Measurements from ENCODE around the gene SIRPD.

Gene SIRPD

GRCh38 chr20:1489764-1490436, 67.6 kb downstream of the SIRPD start:
- H3K4me3 ChIP-seq (ENCODE audit: low read length), result no peak overlapping the region
- TF ChIP-seq CTCF (conservative IDR thresholded peaks at IDR 0.05; ENCODE audit: low read length), result no peak
- peak; percentile 53 for DNase-seq (ENCODE audit: low read depth)

GRCh38 chr20:1489325-1489724, 68.2 kb downstream of the SIRPD start:
- DNase-seq (ENCODE audit: low read depth), result no peak
- H3K4me3 ChIP-seq (ENCODE audit: low read length), result no peak overlapping the region
- TF ChIP-seq CTCF (conservative IDR thresholded peaks at IDR 0.05; ENCODE audit: low read length), result no peak

- no peak for TF ChIP-seq CTCF (conservative IDR thresholded peaks at IDR 0.05; ENCODE audit: low read length)
- no peak overlapping the region for H3K4me3 ChIP-seq (ENCODE audit: low read length)
- DNase-seq (ENCODE audit: low read depth), result no peak
Measured at GRCh38 chr20:1486566-1486965, 70.9 kb downstream of the SIRPD start.

- H3K4me3 ChIP-seq (ENCODE audit: low read length), result no peak overlapping the region
- no peak for TF ChIP-seq CTCF (conservative IDR thresholded peaks at IDR 0.05; ENCODE audit: low read length)
- DNase-seq (ENCODE audit: low read depth), result no peak
Measured at GRCh38 chr20:1484438-1485116, 72.9 kb downstream of the SIRPD start.
